Astrocyte of the hippocampus (primary cell): Measurements from ENCODE around the gene BCAS4.

Source experiments
- DNase-seq: peaks from one replicate; pipeline ENCODE4 v3.0.0; 2011; ENCODE audit warnings: low read depth, low spot score

Gene BCAS4

GRCh38 chr20:50904067-50904570 is 109.3 kb downstream of the BCAS4 start:
- no peak for DNase-seq

- no peak for DNase-seq
Measured at GRCh38 chr20:50909413-50909812, 114.6 kb downstream of the BCAS4 start.

GRCh38 chr20:50911030-50911429 is 116.2 kb downstream of the BCAS4 start:
- DNase-seq, result no peak

GRCh38 chr20:50911716-50912115 is 116.9 kb downstream of the BCAS4 start:
- no peak for DNase-seq

GRCh38 chr20:50913690-50914375 is 119.0 kb downstream of the BCAS4 start:
- peak; percentile 47 for DNase-seq

- DNase-seq, result peak; percentile 19
Measured at GRCh38 chr20:50915424-50915823, 120.6 kb downstream of the BCAS4 start.

- peak; percentile 30 for DNase-seq
Measured at GRCh38 chr20:50916257-50916656, 121.4 kb downstream of the BCAS4 start.

- no peak for DNase-seq
Measured at GRCh38 chr20:50916934-50917333, 122.1 kb downstream of the BCAS4 start.

GRCh38 chr20:50918403-50918802 is 123.5 kb downstream of the BCAS4 start:
- DNase-seq, result peak; percentile 16

GRCh38 chr20:50919567-50919966 is 124.7 kb downstream of the BCAS4 start:
- DNase-seq, result peak; percentile 45

GRCh38 chr20:50920997-50921396 is 126.1 kb downstream of the BCAS4 start:
- no peak for DNase-seq

- no peak for DNase-seq
Measured at GRCh38 chr20:50921803-50922501, 127.1 kb downstream of the BCAS4 start.

- no peak for DNase-seq
Measured at GRCh38 chr20:50924261-50924920, 129.5 kb downstream of the BCAS4 start.

GRCh38 chr20:50926530-50926929 is 131.7 kb downstream of the BCAS4 start:
- no peak for DNase-seq
